GM10847 (cell line): ENCODE data around the gene FOXP1.

ENCODE experiments used
- POLR2A ChIP-seq: IDR thresholded peaks from 2 replicates; pipeline ENCODE4 v1.6.1; 2011; ENCODE audit not compliant: insufficient read length; ENCODE audit errors: extremely low read depth

FOXP1 gene

GRCh38 chr3:71104976-71105375 is 478.6 kb downstream of the FOXP1 start:
- no peak for TF ChIP-seq POLR2A

- TF ChIP-seq POLR2A: no peak
These were observed 479.0 kb downstream of the FOXP1 start for GRCh38 chr3:71104556-71104955.

GRCh38 chr3:71104121-71104541 is 479.4 kb downstream of the FOXP1 start:
- TF ChIP-seq POLR2A: no peak

GRCh38 chr3:71103430-71103921 is 480.1 kb downstream of the FOXP1 start:
- TF ChIP-seq POLR2A: no peak

GRCh38 chr3:71102111-71102983 is 481.2 kb downstream of the FOXP1 start:
- no peak for TF ChIP-seq POLR2A

- no peak for TF ChIP-seq POLR2A
These were observed 481.9 kb downstream of the FOXP1 start for GRCh38 chr3:71101626-71102025.

- no peak for TF ChIP-seq POLR2A
These were observed 482.5 kb downstream of the FOXP1 start for GRCh38 chr3:71101014-71101413.

GRCh38 chr3:71099997-71100719 is 483.4 kb downstream of the FOXP1 start:
- no peak for TF ChIP-seq POLR2A

- no peak for TF ChIP-seq POLR2A
These were observed 486.0 kb downstream of the FOXP1 start for GRCh38 chr3:71097557-71097956.

- no peak for TF ChIP-seq POLR2A
These were observed 487.8 kb downstream of the FOXP1 start for GRCh38 chr3:71095511-71096291.

GRCh38 chr3:71094658-71095209 is 488.8 kb downstream of the FOXP1 start:
- TF ChIP-seq POLR2A: no peak

GRCh38 chr3:71092665-71093064 is 490.9 kb downstream of the FOXP1 start:
- TF ChIP-seq POLR2A: no peak

GRCh38 chr3:71090207-71090606 is 493.3 kb downstream of the FOXP1 start:
- no peak for TF ChIP-seq POLR2A

- no peak for TF ChIP-seq POLR2A
These were observed 494.2 kb downstream of the FOXP1 start for GRCh38 chr3:71089271-71089847.

- no peak for TF ChIP-seq POLR2A
These were observed 494.8 kb downstream of the FOXP1 start for GRCh38 chr3:71088742-71089141.
